ENCODE results near the gene TXNL4A.

DNA sequence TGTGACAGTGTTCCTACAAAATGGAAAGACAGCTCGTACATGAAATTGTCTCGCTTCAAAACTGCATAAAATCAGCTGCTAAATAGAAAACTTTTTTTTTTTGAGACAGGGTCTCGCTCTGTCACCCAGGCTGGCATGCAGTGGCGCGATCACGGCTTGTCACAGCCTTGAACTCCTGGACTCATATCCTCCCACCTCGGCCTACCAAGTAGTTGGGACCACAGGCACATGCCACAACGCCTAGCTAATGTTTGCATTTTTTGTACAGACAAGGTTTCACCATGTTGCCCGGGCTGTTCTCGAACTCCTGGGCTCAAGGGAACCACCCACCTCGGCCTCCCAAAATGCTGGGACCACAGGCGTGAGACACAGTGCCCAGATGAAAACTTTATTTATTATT is 3.2 kb downstream of the TXNL4A start:
- TF ChIP-seq CTCF (IDR thresholded peaks at IDR 0.05) (no peak), EZH2 (IDR thresholded peaks at IDR 0.05; ENCODE audit: borderline replicate concordance, insufficient read depth, low read depth, low read length, poor library complexity, severe bottlenecking) (no peak)

All from B cell (primary cell).